ENCODE results near the gene PAQR7. TPM values are rescaled to one million over a fixed set of nuclear protein-coding genes. Genes with fewer than 3 reads are reported as not detected.

PAQR7 gene
- total RNA-seq, 1 experiment from 2014 or later, result 6.7 TPM

- TF ChIP-seq USF2 (CRISPR knock-in tag; IDR thresholded peaks at IDR 0.05), result no peak
Measured at GRCh38 chr1:25874635-25875153, 814 bp downstream of the PAQR7 start (continued).

DNA sequence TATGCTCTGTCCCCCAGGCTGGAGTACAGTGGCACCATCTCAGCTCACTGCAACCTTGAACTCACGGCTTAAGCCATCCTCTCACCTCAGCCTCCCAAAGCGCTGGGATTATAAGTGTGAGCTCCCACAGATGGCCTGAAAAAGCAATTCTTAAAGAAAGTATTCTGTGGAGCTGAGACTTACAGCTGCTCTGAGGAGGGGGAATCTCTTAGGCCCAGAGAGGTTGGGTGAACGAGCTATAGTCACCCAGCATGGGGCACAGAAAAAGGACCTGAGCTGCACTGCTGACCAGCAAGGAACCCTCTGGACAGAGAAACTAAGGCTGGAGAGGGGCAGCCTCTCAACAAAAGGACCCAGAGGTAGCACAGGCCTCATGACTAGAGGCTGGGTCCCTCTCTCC is 1.3 kb downstream of the PAQR7 start:
- no peak for ATAC-seq
- Mint-ChIP-seq H3K36me3 (no peaks in the 10 kb centered on the region), H3K27me3 (ENCODE audit: low read depth) (peaks cover 19% of the 10 kb centered on the region), H3K4me1 (peaks cover 24% of the 10 kb centered on the region), H3K27ac (no peak overlapping the region), H3K4me3 (peak overlapping the region; percentile 77; the same call in 1 of the 2 replicates), H3K9me3 (no peaks in the 10 kb centered on the region)
- ChIA-PET POLR2A (interaction anchor here (0.5 to 2.5 kb wide), 3 partner anchors 12 to 598 kb away, joined by 3 to 16 read pairs (median 5); partner anchors contain the start of gene HMGN2), CTCF (interaction anchor here (0.6 to 4.1 kb wide), 10 partner anchors 10 to 412 kb away, joined by 3 to 55 read pairs (median 6); partner anchors contain the start of genes CEP85 and PAFAH2)
- no peak for DNase-seq (ENCODE audit: low spot score)
- TF ChIP-seq, protein P1, sequence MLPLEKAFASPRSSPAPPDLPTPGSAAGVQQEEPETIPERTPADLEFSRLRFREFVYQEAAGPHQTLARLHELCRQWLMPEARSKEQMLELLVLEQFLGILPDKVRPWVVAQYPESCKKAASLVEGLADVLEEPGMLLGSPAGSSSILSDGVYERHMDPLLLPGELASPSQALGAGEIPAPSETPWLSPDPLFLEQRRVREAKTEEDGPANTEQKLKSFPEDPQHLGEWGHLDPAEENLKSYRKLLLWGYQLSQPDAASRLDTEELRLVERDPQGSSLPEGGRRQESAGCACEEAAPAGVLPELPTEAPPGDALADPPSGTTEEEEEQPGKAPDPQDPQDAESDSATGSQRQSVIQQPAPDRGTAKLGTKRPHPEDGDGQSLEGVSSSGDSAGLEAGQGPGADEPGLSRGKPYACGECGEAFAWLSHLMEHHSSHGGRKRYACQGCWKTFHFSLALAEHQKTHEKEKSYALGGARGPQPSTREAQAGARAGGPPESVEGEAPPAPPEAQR (CRISPR knock-in tag; IDR thresholded peaks at IDR 0.05), result no peak
- TF ChIP-seq MLX (CRISPR knock-in tag; IDR thresholded peaks at IDR 0.05), result no peak
- no peak for TF ChIP-seq SOX15 (CRISPR knock-in tag; IDR thresholded peaks at IDR 0.05)
- no peak for TF ChIP-seq ZMAT4 (CRISPR knock-in tag; IDR thresholded peaks at IDR 0.05)
- TF ChIP-seq NFE2L1 (CRISPR knock-in tag; IDR thresholded peaks at IDR 0.05), result no peak
- no peak for TF ChIP-seq ZNF532 (CRISPR knock-in tag; IDR thresholded peaks at IDR 0.05; ENCODE audit: borderline replicate concordance)
- no peak for TF ChIP-seq PRRX2 (CRISPR knock-in tag; IDR thresholded peaks at IDR 0.05)
- TF ChIP-seq TP53 (CRISPR knock-in tag; IDR thresholded peaks at IDR 0.05), result no peak
- no peak for TF ChIP-seq GRHL2 (CRISPR knock-in tag; IDR thresholded peaks at IDR 0.05; ENCODE audit: insufficient replicate concordance, severe bottlenecking)
- TF ChIP-seq, protein P2, sequence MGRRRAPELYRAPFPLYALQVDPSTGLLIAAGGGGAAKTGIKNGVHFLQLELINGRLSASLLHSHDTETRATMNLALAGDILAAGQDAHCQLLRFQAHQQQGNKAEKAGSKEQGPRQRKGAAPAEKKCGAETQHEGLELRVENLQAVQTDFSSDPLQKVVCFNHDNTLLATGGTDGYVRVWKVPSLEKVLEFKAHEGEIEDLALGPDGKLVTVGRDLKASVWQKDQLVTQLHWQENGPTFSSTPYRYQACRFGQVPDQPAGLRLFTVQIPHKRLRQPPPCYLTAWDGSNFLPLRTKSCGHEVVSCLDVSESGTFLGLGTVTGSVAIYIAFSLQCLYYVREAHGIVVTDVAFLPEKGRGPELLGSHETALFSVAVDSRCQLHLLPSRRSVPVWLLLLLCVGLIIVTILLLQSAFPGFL (CRISPR knock-in tag; IDR thresholded peaks at IDR 0.05; ENCODE audit: borderline replicate concordance), result no peak
- no peak for TF ChIP-seq STAT6 (CRISPR knock-in tag; conservative IDR thresholded peaks at IDR 0.05; ENCODE audit: low read depth)
- TF ChIP-seq FOXJ3 (CRISPR knock-in tag; IDR thresholded peaks at IDR 0.05; ENCODE audit: borderline replicate concordance), result no peak
- TF ChIP-seq CREM (CRISPR knock-in tag; IDR thresholded peaks at IDR 0.05), result no peak
- no peak for TF ChIP-seq ZNF671 (CRISPR knock-in tag; IDR thresholded peaks at IDR 0.05)
- no peak for TF ChIP-seq CREB1 (CRISPR knock-in tag; IDR thresholded peaks at IDR 0.05)
- TF ChIP-seq NFYB (CRISPR knock-in tag; conservative IDR thresholded peaks at IDR 0.05; ENCODE audit: low read depth), result no peak
- no peak for TF ChIP-seq NR3C1 (CRISPR knock-in tag; conservative IDR thresholded peaks at IDR 0.05; ENCODE audit: low read depth)
- TF ChIP-seq OVOL2 (CRISPR knock-in tag; IDR thresholded peaks at IDR 0.05; ENCODE audit: borderline replicate concordance), result no peak
- TF ChIP-seq ZNF232 (CRISPR knock-in tag; IDR thresholded peaks at IDR 0.05), result no peak

Data from WTC11 (cell line).